ENCODE measurements around the gene MRPS7.
A peak's percentile ranks its signal among the peaks of the same experiment; 100 is the strongest.

Gene MRPS7

DNA sequence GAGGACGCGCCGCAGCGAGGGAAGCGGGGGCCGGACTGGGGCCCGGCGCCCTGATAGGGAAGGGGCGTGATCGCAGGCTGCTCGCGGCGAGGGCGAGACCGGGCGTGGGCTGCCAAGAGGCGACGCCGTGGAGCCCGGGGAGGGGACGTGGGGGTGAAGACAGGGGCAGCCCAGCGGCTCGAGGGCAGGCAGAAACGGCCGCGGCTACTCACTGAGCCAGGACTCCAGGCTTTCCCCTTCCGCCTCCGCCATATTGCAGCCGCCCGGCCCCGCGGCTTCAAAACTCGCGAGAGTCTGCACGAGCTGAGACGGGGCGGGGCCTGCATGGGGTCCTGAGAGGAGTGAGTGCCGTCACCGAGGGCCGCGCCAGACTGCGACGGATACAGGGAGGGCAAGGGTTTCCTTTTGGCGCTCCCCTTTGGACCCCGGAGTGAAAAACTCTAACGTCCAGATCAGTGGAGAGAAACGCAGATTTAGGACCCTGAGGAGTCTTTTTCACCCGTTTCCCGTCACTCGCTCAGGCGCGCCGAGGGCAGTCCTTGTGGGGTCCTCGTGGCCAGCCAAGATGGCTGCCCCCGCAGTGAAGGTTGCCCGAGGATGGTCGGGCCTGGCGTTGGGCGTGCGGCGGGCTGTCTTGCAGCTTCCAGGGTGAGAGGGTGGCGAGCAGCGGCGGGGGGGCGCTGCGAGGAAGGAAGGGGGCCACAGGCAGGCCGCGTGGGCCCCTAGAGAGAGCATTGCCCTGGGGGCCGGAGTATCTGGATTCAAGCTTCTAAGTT is at the start of gene MRPS7, which contains the start of gene GGA3:
TSS of gene MRPS7 (plus strand) at position 544 of the 776 bp plus-strand sequence. CDS start at position 566, 22 bp downstream.
TSS of gene GGA3 (minus strand) at position 271 of the 776 bp plus-strand sequence. CDS start at position 252, 19 bp downstream.
- peak; percentile 94 to 95 for DNase-seq

DNA sequence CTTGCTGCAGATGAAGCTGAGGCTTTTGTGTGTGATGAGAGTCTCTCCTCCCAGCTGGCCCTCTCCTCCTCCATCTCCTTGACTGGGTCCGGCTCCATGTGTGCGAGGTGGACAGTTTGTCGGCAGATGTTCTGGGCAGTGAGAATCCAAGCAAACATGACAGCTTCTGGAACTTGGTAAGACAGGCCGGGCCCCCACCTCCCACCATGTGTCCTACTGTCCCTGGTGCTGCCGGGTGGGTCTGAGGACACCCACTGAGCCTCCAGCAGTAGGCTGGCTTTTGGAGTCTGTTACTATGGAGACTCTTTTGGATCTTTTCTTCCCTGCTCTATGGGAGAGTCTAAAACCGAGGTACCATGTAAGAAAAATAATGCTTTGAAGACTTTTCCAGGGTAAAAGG is 43.5 kb upstream of the MRPS7 start:
- DNase-seq = no peak

- DNase-seq = no peak
These were observed 41.9 kb upstream of the MRPS7 start for GRCh38 chr17:75219815-75220214.

GRCh38 chr17:75225016-75225415 is 36.7 kb upstream of the MRPS7 start:
- no peak for DNase-seq

GRCh38 chr17:75227729-75228128 is 34.0 kb upstream of the MRPS7 start:
- DNase-seq = no peak

- DNase-seq = peak; percentile 65 to 66
These were observed 33.4 kb upstream of the MRPS7 start for GRCh38 chr17:75228305-75228704.

DNA sequence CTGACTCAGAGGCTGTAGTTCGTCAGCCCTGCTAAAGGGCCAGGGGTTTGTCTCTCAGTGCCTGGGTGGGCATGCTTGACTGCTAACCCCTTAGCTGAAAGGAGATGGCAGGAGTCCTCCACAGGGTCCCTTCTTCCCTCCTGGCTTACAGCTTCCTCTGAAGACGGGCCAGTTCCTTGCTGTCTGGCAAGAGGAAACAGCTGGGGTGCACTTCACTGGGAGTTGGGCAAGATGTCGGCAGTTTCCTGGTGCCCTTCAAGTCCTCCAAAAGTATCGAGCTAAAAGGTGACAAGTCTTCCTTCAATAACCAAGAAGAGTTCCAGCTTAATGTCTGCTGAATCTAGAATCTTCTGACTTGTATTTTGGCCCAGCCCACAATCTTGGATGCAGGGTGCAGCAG is 32.8 kb upstream of the MRPS7 start:
- DNase-seq = peak; percentile 84 to 86

GRCh38 chr17:75231071-75231470 is 30.6 kb upstream of the MRPS7 start:
- no peak for DNase-seq

DNA sequence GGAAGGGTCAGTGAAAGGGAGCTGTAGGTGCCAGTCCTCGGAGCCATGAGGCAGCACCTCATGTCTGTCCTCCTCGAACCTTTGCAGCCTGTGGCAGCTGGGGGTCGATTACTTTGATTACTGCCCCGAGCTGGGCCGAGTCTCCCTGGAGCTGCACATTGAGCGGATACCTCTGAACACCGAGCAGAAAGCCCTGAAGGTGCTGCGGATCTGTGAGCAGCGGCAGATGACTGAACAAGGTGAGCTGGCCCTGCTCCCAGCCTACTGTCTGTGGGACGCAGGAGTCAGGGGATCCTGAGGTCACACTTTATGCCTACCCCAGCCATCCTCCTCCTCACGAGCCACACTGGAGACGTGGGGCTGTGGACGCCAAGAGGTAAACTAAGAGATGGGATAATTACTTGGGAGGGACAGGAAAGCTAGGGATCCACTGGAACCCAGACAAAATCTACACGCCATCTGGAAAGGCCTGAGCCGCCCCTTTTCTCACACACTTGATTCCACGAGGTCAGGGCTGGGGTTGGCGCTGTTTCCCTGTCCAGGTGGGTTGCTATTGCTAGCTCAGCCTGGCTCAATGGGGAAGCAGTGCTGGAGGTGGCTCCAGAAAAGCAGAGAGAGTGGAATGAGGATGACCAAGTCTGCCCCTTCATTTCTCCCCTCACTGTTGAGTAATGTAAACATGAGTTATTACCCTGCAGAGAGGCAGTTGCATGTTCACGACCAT is 29.8 kb upstream of the MRPS7 start:
- DNase-seq = no peak

DNA sequence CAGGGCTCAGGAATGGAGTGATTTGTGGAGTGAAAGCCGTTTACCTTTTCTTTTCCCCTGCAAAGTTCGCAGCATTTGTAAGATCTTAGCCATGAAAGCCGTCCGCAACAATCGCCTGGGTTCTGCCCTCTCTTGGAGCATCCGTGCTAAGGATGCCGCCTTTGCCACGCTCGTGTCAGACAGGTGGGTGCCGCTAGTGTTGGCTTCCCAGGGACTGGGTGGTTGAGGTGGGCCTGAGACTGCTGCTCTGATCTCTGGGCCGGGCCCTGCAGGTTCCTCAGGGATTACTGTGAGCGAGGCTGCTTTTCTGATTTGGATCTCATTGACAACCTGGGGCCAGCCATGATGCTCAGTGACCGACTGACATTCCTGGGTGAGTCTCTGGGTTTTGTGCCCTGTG is 28.9 kb upstream of the MRPS7 start:
- DNase-seq = no peak

GRCh38 chr17:75237100-75238014 is 24.3 kb upstream of the MRPS7 start:
- no peak for DNase-seq

DNA sequence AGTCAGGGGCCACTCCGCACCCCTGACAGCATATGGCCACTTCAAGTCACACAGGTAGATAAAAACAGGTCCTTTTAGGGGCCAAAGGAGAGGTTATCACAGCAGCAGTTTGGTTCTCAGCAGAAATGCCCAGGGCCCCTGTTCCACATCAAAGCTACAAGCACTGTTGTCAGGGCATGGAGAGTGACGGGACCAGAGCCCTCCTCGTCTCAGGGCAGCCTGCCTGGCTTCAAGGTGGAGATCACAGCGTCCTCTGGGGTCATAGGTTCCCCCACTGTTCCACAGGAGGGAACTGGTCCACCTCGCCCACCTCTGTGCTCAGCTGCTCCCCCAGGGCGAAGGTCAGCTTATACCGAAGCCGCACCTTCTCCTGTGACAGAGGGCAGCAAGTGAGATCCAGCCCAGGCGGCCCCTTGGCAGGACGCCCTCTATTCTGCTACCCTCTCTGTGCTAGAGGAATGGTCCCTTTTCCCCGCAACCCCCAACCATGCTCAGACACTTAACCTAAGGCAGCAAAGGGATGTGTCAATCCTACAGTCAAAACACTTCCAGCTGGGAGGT is 23.6 kb upstream of the MRPS7 start:
- DNase-seq = no peak

- DNase-seq = peak; percentile 88
These were observed 22.9 kb upstream of the MRPS7 start for GRCh38 chr17:75238684-75239191.

DNA sequence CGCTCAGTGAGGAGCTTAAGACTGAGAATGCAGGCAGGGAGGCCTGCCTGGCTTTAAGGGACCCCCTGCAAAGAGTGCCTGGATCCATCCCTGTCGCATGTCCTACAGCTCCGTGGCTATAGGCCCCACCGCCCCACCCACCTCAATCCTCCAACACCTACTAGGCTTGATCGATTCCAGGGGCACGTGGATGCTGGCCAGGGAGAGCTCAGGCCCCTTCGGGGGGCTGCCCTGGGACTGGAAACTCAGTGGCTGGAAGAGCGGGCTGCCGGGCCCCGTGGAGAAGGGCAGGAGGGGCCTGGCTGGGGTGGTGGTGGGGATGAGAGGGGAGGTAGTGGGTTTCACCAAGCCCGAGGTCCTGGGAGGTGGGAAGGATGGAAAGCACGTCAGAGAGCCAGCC is 22.5 kb upstream of the MRPS7 start:
- DNase-seq = no peak

DNA sequence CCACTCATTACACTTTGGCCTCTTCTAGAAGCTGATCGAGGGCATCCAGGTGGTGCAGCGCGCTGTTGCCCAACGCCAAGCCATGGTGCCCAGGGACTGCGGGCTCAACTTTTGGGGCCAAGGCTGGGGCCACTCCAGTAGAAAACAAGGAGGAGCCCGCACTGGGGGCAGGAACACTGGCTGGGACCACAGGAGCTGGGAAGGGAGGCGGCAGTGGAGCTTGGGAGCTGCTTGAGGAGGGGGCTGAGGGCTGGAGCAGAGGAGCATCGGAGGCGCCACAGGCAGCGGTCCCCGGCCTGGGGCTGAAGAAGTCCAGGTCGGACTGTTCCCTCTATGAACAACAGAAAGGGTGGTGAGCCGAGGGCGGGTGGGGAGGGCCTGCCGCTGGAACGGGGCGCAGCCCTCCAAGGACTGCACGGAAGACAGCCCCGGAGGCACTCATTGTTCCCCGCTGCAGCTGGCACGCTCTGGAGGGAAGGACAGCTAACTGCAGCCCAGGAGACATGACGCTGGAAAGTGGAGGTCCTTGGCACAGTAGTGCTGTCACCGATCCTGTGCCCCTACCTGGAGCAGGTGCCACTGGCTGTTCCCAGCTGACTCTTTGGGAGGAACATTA is 21.8 kb upstream of the MRPS7 start:
- DNase-seq = no peak

DNA sequence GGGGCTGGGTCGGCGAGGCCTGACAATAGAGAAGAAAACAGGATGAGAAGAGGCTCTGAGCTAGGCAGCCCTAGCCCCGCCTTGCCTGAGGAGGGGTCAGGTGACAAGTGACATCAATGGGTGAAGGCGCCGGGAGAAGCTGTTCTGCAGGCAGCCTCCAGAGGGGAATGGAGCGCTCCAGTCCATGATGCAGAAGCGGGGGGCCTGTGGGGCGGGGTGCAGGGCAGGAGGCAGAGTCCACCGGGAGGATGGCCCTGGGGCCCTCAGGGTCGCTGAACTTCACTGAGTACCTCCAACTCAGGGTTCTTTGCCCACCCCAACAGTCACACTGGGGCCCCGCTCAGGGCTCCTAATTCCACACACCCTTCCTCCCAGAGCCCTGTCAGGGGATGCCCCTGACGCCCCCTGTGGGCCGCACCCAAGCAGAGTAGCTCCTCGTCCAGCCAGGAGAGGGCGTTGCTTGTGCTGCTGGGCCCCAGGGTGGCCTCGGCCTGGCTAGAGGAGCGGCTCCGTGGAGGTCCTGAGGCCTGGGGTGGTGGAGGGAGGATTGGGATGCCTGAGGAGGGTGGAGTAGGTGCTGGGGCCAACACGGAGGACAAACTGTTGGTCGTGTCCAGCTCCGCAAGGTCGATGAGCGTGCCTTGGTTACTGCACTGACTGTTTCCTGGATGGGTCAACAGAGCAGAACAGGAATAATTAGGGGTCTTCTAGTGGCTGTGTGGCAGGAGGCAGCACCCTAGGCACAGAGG is 21.1 kb upstream of the MRPS7 start:
- DNase-seq = peak; percentile 62 to 73

- DNase-seq = no peak
These were observed 20.6 kb upstream of the MRPS7 start for GRCh38 chr17:75241143-75241430.

- no peak for DNase-seq
These were observed 20.2 kb upstream of the MRPS7 start for GRCh38 chr17:75241502-75241901.

- no peak for DNase-seq
These were observed 19.7 kb upstream of the MRPS7 start for GRCh38 chr17:75241996-75242460.

- DNase-seq = no peak
These were observed 19.1 kb upstream of the MRPS7 start for GRCh38 chr17:75242461-75243042.

Measured in Kasumi-1 (cell line).